T-cell (primary cell): ENCODE data around the gene GNAI3. TPM values are rescaled to one million over a fixed set of nuclear protein-coding genes. Genes with fewer than 3 reads are reported as not detected.
"Not testable (repeated sequence)": the region's sequence is repeated elsewhere in the genome, so short reads cannot be mapped to it uniquely, and the experiment has no call there.

Source experiments
- ATAC-seq, 4 experiments: fragments of 200-7000 bp in 3 of 4; fragments of 150-1000 bp in 1 of 4; cut with Tn5 transposase; replicated peaks in 1 of 4; 1 replicate in 3 of 4; 2 replicates in 1 of 4; pipeline ENCODE4 v1.10.0; 2021; ENCODE audit warnings: moderate library complexity in 3 of 4, mild to moderate bottlenecking in 2 of 4, moderate number of reproducible peaks in 1 of 4
- CTCF ChIA-PET, 2 donors: fragments of 300-600 bp; sonication (Branson Sonifier 250); formaldehyde crosslinking; loops; one replicate each; lab custom pipeline; 2022; ENCODE audit warnings: antibody characterized with exemption in 2 of 2; lab: Charles Lee
- POLR2A ChIA-PET, 2 donors: fragments of 300-600 bp; sonication (Branson Sonifier 250); formaldehyde crosslinking; loops; one replicate each; lab custom pipeline; 2022; ENCODE audit warnings: antibody characterized with exemption in 2 of 2; lab: Charles Lee
- DNase-seq, 35 experiments: peaks; one replicate each; pipeline versions ENCODE4 v3.0.0 to v3.0.0-alpha.2; 2013 to 2023
- H3K27ac ChIP-seq: one replicate; pipeline ENCODE4 v1.5.1; 2013; ENCODE audit warnings: low read length
- H3K27me3 ChIP-seq, 2 experiments: replicated peaks in 1 of 2; 1 replicate in 1 of 2; 2 replicates in 1 of 2; pipeline versions ENCODE4 v1.6.1 to v1.7.0; 2013; ENCODE audit warnings: low read length in 1 of 2, mixed read lengths in 1 of 2; ENCODE audit not compliant: control insufficient read depth in 2 of 2, insufficient read depth in 2 of 2; ENCODE audit errors: extremely low read depth in 1 of 2
- H3K36me3 ChIP-seq, 2 donors: 1 replicate in 1 of 2; 2 replicates in 1 of 2; pipeline versions ENCODE4 v1.6.1 to v1.7.0; 2013; ENCODE audit warnings: low read length in 1 of 2; ENCODE audit not compliant: control insufficient read depth in 2 of 2, insufficient read depth in 1 of 2; ENCODE audit errors: extremely low read depth in 1 of 2
- H3K4me1 ChIP-seq, 2 experiments: 1 replicate in 1 of 2; 2 replicates in 1 of 2; pipeline versions ENCODE4 v1.6.1 to v1.7.0; 2013; ENCODE audit warnings: low read length in 2 of 2, mixed read lengths in 1 of 2; ENCODE audit not compliant: insufficient read depth in 2 of 2, control insufficient read depth in 1 of 2; ENCODE audit errors: extremely low read depth in 1 of 2
- H3K4me3 ChIP-seq, 2 donors: 1 replicate in 1 of 2; 2 replicates in 1 of 2; pipeline versions ENCODE4 v1.5.1 to v1.7.0; 2013; ENCODE audit warnings: mild to moderate bottlenecking in 2 of 2, low read length in 1 of 2, moderate library complexity in 1 of 2; ENCODE audit not compliant: control insufficient read depth in 1 of 2; ENCODE audit errors: extremely low read depth in 1 of 2
- H3K9me3 ChIP-seq: 2 replicates; pipeline ENCODE4 v1.7.0; 2013
- H3K27ac Mint-ChIP-seq, 2 donors: one replicate each; pipeline ENCODE4 v1.8.0; 2020 to 2021; ENCODE audit warnings: mild to moderate bottlenecking in 2 of 2, mixed read lengths in 2 of 2
- H3K27me3 Mint-ChIP-seq, 2 donors: one replicate each; pipeline ENCODE4 v1.8.0; 2021 to 2022; ENCODE audit warnings: mixed read lengths in 2 of 2
- H3K36me3 Mint-ChIP-seq: one replicate; pipeline ENCODE4 v1.8.0; 2021; ENCODE audit warnings: mixed read lengths
- H3K4me1 Mint-ChIP-seq, 3 donors: one replicate each; pipeline ENCODE4 v1.8.0; 2020 to 2022; ENCODE audit warnings: mixed read lengths in 3 of 3, mild to moderate bottlenecking in 1 of 3
- H3K4me3 Mint-ChIP-seq, 3 donors: one replicate each; pipeline ENCODE4 v1.8.0; 2020 to 2022; ENCODE audit warnings: mild to moderate bottlenecking in 3 of 3, mixed read lengths in 3 of 3, moderate library complexity in 3 of 3
- H3K9me3 Mint-ChIP-seq, 3 donors: one replicate each; pipeline ENCODE4 v1.8.0; 2020 to 2022; ENCODE audit warnings: mixed read lengths in 3 of 3
- WGBS: methylation state at CpG from one replicate; pipeline ENCODE4 v1.1.5; 2013; ENCODE audit warnings: missing lambda C conversion rate; ENCODE audit not compliant: insufficient coverage; 5-methylcytosine and 5-hydroxymethylcytosine counted together
- total RNA-seq, 35 experiments: library from RNA in 6 of 35; stranded (reverse) in 6 of 35; fragments of 120-200 nt in 1 of 35; gene quantifications; one replicate each; pipeline versions ENCODE4 v1.2.1 to v1.2.4 and lab custom pipeline; 2013 to 2026

The GNAI3 gene
- total RNA-seq, 5 donors from 2014 or later (not counting 1 experiment from before 2014, with no cell fraction given): 5.4 to 7.2 (median 6.5) TPM

DNA sequence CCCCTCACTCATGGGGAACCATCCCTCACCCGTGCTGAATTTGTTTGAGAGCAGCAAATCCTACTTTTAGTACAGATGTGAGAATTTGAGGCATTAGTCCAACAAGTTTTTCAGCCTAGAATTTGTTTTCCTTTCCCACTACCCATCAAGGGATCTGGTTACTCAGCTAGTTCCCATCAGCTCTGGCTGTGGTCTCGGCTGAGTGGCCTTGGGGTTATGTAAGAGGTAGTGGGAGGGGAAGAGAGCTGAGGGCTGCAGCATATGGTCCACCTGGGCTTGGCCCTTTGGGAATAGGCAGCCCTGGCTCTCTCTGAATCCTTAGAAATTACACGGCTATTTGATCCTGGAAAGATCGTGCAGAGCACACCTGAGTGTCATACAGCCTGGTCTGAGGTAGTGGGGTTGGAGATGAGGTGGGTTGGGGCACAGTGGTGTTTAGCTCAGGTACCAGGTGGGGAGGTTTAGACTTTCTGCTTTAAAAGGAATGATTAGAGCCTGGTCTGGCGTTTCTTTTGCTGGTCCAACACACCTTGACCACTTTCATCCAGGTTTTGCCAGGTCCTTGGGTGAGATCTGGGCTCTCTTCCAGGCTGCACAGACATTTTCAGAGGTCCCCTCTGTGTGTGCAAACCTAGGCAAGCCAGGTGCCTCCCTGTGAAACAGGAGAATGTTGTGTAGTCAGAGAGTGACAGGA is 111.7 kb downstream of the GNAI3 start:
- Histone ChIP-seq H3K4me1 (peaks cover 0 to 20% of the 10 kb centered on the region in 2 experiments), H3K27me3 (no peaks in the 10 kb centered on the region), H3K4me3 (no peak overlapping the region), H3K9me3 (no peaks in the 10 kb centered on the region), H3K36me3 (peaks cover 2 to 5% of the 10 kb centered on the region in 2 donors), H3K27ac (no peak overlapping the region)
- Mint-ChIP-seq H3K4me1 (peaks cover 13 to 23% (median 18%) of the 10 kb centered on the region in 3 donors), H3K4me3 (no peak overlapping the region), H3K9me3 (no peaks in the 10 kb centered on the region), H3K27me3 (no peaks in the 10 kb centered on the region), H3K27ac (peak overlapping the region; percentile 16 to 20), H3K36me3 (no peaks in the 10 kb centered on the region)
- 84% methylated on average over 2 of the region's 5 CpGs for WGBS
- POLR2A ChIA-PET: no interaction called here
- DNase-seq (no peak), ATAC-seq (no peak)
- CTCF ChIA-PET: interaction anchor here in 1 of 2 donors (0.5 kb wide), 1 partner anchor 1477 kb away, joined by 5 read pairs; no protein-coding TSS in a partner anchor

DNA sequence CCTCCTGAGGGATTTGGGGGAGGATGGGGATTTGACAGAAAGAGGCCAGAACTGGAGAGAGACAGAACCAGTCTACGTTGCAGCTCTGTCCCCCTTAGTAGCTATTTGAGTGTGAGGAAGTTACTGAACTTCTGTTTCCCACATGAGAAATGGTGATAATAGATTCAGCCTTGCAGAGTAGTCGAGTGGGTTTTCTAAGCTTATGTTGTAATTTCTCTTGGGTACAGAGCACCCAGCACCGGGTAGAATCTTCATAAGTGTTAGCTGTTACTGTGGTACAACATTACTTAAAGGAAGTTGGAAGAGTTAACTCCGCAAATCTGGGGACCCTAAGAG is 112.2 kb downstream of the GNAI3 start:
- peaks cover 8 to 18% (median 13%) of the 10 kb centered on the region in 3 donors for H3K4me1 Mint-ChIP-seq
- H3K9me3 Mint-ChIP-seq, H3K27ac Mint-ChIP-seq, ATAC-seq, POLR2A ChIA-PET, H3K9me3 ChIP-seq, H3K36me3 ChIP-seq, H3K27me3 ChIP-seq, H3K4me3 ChIP-seq, DNase-seq, H3K27ac ChIP-seq, H3K4me3 Mint-ChIP-seq, H3K36me3 Mint-ChIP-seq, H3K27me3 Mint-ChIP-seq: not testable (repeated sequence)
- no CpG with 5 or more reads among the region's 4 CpGs for WGBS
- H3K4me1 ChIP-seq: peaks cover 0 to 15% of the 10 kb centered on the region in 2 experiments
- CTCF ChIA-PET: interaction anchor here in 1 of 2 donors (0.6 kb wide), 1 partner anchor 49 kb away, joined by 4 read pairs; no protein-coding TSS in a partner anchor

DNA sequence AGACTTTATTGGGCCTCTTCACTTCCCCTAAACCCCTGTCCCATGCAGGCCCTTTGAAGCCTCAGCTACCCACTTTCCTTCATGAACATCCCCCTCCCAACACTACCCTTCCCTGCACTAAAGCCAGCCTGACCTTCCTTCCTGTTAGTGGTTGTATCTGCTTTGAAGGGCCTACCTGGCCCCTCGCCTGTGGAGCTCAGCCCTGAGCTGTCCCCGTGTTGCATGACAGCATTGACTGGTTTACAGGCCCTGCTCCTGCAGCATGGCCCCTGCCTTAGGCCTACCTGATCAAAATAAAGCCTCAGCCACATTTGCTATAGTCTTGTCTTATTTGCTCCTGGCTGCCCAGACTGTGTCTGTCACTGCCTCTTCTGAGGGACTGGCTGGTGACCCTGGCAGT is 113.0 kb downstream of the GNAI3 start:
- CTCF ChIA-PET: interaction anchor here in 1 of 2 donors (0.6 kb wide), 1 partner anchor 50 kb away, joined by 4 read pairs; no protein-coding TSS in a partner anchor
- Mint-ChIP-seq H3K9me3 (no peaks in the 10 kb centered on the region), H3K4me3 (no peak overlapping the region), H3K4me1 (peaks cover under 1 to 12% (median 9%) of the 10 kb centered on the region in 3 donors), H3K27ac (no peak overlapping the region), H3K27me3 (no peaks in the 10 kb centered on the region), H3K36me3 (no peaks in the 10 kb centered on the region)
- Histone ChIP-seq H3K27ac (no peak overlapping the region), H3K27me3 (no peaks in the 10 kb centered on the region), H3K4me1 (peaks cover 0 to 11% of the 10 kb centered on the region in 2 experiments), H3K4me3 (no peak overlapping the region), H3K36me3 (peaks cover 2 to 5% of the 10 kb centered on the region in 2 donors), H3K9me3 (no peaks in the 10 kb centered on the region)
- POLR2A ChIA-PET: no interaction called here
- DNase-seq: no peak
- ATAC-seq: no peak
- 35% methylated on average over 2 of the region's 2 CpGs for WGBS

DNA sequence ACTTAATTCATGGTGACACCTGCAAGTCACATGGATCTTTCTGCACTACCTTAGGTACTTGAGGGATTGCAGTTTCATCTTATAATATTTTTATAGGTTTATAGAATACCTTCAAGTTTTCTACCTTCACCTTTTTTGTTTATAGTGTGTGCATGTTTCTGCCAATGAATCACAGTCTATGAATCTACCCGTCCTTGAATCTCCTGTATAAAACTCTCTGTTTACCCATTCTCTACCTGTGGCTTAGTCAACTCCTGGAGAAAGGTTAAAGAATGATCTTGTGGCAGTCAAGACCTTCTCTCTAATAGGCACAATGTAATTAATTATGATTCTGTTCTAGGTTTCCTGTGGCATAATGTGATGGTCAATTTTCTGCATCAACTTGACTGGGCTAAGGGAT is 116.3 kb downstream of the GNAI3 start:
- peaks cover 6 to 18% of the 10 kb centered on the region in 2 experiments for H3K4me1 ChIP-seq
- Mint-ChIP-seq H3K9me3 (no peaks in the 10 kb centered on the region), H3K36me3 (no peaks in the 10 kb centered on the region), H3K4me3 (no peak overlapping the region), H3K27me3 (no peaks in the 10 kb centered on the region), H3K27ac (no peak overlapping the region), H3K4me1 (peaks cover 17 to 18% (median 17%) of the 10 kb centered on the region in 3 donors)
- peaks cover 0 to 4% of the 10 kb centered on the region in 2 experiments for H3K27me3 ChIP-seq
- CTCF ChIA-PET: no interaction called here
- POLR2A ChIA-PET: no interaction called here
- no peaks in the 10 kb centered on the region for H3K9me3 ChIP-seq
- no peak for ATAC-seq
- H3K4me3 ChIP-seq: no peak overlapping the region
- H3K36me3 ChIP-seq: peaks cover 0 to 3% of the 10 kb centered on the region in 2 donors
- DNase-seq: no peak
- no peak overlapping the region for H3K27ac ChIP-seq
- no CpG with 5 or more reads among the region's 1 CpG for WGBS

DNA sequence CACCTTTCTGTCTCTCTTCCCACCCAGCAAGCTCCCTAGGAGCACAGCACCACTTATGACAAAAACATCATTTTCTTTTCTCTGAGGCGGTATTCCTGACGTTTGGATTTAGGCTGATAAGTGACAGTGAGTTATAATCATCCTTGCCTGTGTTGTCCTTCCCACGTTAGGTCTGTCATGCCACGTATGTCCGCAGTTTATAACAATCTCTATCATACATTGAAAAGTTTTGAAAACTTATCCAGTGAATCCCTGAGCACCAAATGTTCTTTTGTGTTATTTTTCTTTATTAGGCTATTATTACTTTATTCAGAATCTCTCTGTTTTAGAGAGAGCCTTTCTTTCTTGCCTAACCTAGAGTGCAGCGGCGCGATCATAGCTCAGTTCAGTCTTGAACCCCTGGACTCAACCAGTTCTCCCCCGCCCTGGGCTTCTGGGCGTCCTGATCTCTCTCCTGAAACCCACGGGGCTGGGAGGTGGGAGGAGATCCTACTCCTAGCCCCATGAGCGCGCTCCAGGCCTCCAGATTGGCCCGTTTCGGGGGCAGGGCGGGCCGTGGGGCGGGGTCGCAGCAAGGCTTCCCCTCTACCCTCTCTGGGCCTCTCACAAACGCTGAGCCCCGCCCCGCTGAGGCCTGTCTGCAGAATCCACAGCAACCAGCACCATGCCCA is 119.2 kb downstream of the GNAI3 start, which contains the start of gene GSTM2:
TSS of gene GSTM2 (plus strand) at position 606 of the 671 bp plus-strand sequence. CDS start at position 665, 59 bp downstream.
- H3K27me3 ChIP-seq: peaks cover 0 to 4% of the 10 kb centered on the region in 2 experiments
- Mint-ChIP-seq H3K9me3 (no peaks in the 10 kb centered on the region), H3K4me1 (peaks cover 25 to 26% (median 25%) of the 10 kb centered on the region in 3 donors), H3K27ac (peak within 1 kb of the TSS; percentile 61 to 79), H3K36me3 (peaks cover 7% of the 10 kb centered on the region), H3K27me3 (no peaks in the 10 kb centered on the region), H3K4me3 (peak within 1 kb of the TSS; percentile 69 to 84 (median 77))
- peak within 1 kb of the TSS; percentile 37 to 55 for H3K4me3 ChIP-seq
- POLR2A ChIA-PET: no interaction called here
- no peak within 1 kb of the TSS for H3K27ac ChIP-seq
- CTCF ChIA-PET: no interaction called here
- DNase-seq (peak; percentile 59 to 93 (median 80)), ATAC-seq (peak; percentile 98 to 100 (median 99))
- no peaks in the 10 kb centered on the region for H3K9me3 ChIP-seq
- H3K36me3 ChIP-seq: peaks cover 0 to 6% of the 10 kb centered on the region in 2 donors
- H3K4me1 ChIP-seq: peaks cover 6 to 22% of the 10 kb centered on the region in 2 experiments
- 0% methylated on average over 1 of the region's 22 CpGs for WGBS
